GM23338 (cell line): ENCODE measurements around the gene SHISAL2A. TPM values are rescaled to one million over a fixed set of nuclear protein-coding genes. Genes with fewer than 3 reads are reported as not detected.

Experiments
- ATAC-seq: fragments of 200-7000 bp; cut with Tn5 transposase; 3 replicates; pipeline ENCODE4 v1.9.1; 2020
- DNase-seq: peaks from one replicate; pipeline ENCODE4 v3.0.0-alpha.2; 2015; ENCODE audit warnings: low spot score
- H2AFZ ChIP-seq: fragments of 200-600 bp; sonication (generic); 2 replicates; pipeline ENCODE4 v1.8.0; 2016; ENCODE audit warnings: antibody characterized with exemption, mild to moderate bottlenecking, moderate library complexity
- H3F3A ChIP-seq: fragments of 200-600 bp; sonication (generic); replicated peaks from 2 replicates; pipeline ENCODE4 v1.8.0; 2017; ENCODE audit warnings: antibody characterized with exemption, mixed run types, low read depth
- H3K27ac ChIP-seq: fragments of 200-600 bp; sonication (generic); 2 replicates; pipeline ENCODE4 v1.6.1; 2016; ENCODE audit warnings: low read depth
- H3K27me3 ChIP-seq: fragments of 200-600 bp; sonication (generic); 2 replicates; pipeline ENCODE4 v1.8.0; 2016; ENCODE audit warnings: mild to moderate bottlenecking, mixed run types, moderate library complexity; ENCODE audit not compliant: insufficient read depth
- H3K36me3 ChIP-seq: fragments of 200-600 bp; sonication (generic); 2 replicates; pipeline ENCODE4 v1.8.0; 2016; ENCODE audit warnings: mild to moderate bottlenecking; ENCODE audit not compliant: insufficient read depth
- H3K4me1 ChIP-seq: fragments of 200-600 bp; sonication (generic); 2 replicates; pipeline ENCODE4 v1.8.0; 2016; ENCODE audit warnings: mild to moderate bottlenecking, moderate library complexity; ENCODE audit not compliant: insufficient read depth
- H3K4me2 ChIP-seq: fragments of 200-600 bp; sonication (generic); 2 replicates; pipeline ENCODE4 v1.7.1; 2017; ENCODE audit warnings: mixed run types
- H3K4me3 ChIP-seq: fragments of 200-600 bp; sonication (generic); 2 replicates; pipeline ENCODE4 v1.6.1; 2016; ENCODE audit warnings: mixed run types
- H3K79me2 ChIP-seq: fragments of 200-600 bp; sonication (generic); replicated peaks from 2 replicates; pipeline ENCODE4 v1.8.0; 2017; ENCODE audit warnings: mild to moderate bottlenecking; ENCODE audit not compliant: insufficient read depth
- H3K9me2 ChIP-seq: fragments of 200-600 bp; sonication (generic); 2 replicates; pipeline ENCODE4 v1.8.0; 2017; ENCODE audit not compliant: insufficient read depth
- H4K20me1 ChIP-seq: fragments of 200-600 bp; sonication (generic); replicated peaks from 2 replicates; pipeline ENCODE4 v1.8.0; 2017; ENCODE audit warnings: mild to moderate bottlenecking; ENCODE audit not compliant: insufficient read depth
- H3K27ac Mint-ChIP-seq: 2 replicates; pipeline ENCODE4 v1.8.0; 2020; ENCODE audit warnings: inconsistent platforms, mild to moderate bottlenecking, moderate library complexity, mixed read lengths
- H3K27me3 Mint-ChIP-seq: 3 replicates; pipeline ENCODE4 v1.8.0; 2022; ENCODE audit warnings: low read depth, mild to moderate bottlenecking, moderate library complexity, mixed read lengths, inconsistent platforms; ENCODE audit not compliant: insufficient read depth, poor library complexity
- H3K36me3 Mint-ChIP-seq: 3 replicates; pipeline ENCODE4 v1.8.0; 2021; ENCODE audit warnings: low read depth, mild to moderate bottlenecking, inconsistent platforms, moderate library complexity, mixed read lengths
- H3K4me1 Mint-ChIP-seq: 3 replicates; pipeline ENCODE4 v1.8.0; 2020; ENCODE audit warnings: mild to moderate bottlenecking, inconsistent platforms, mixed read lengths
- H3K4me3 Mint-ChIP-seq: 3 replicates; pipeline ENCODE4 v1.8.0; 2021; ENCODE audit warnings: moderate library complexity, mild to moderate bottlenecking, inconsistent platforms, mixed read lengths
- H3K9me3 Mint-ChIP-seq: 3 replicates; pipeline ENCODE4 v1.8.0; 2020; ENCODE audit warnings: moderate library complexity, mild to moderate bottlenecking, inconsistent platforms, mixed read lengths
- CREB1 ChIP-seq: fragments of 250-450 bp; sonication (Bioruptor Pico); IDR thresholded peaks from 2 replicates; pipeline ENCODE4 v1.5.0; 2020; ENCODE audit warnings: low read depth, mild to moderate bottlenecking, moderate library complexity
- EZH2 ChIP-seq: fragments of 200-600 bp; sonication (generic); IDR thresholded peaks from one replicate; pipeline ENCODE4 v1.8.0; 2017; ENCODE audit warnings: antibody characterized with exemption, mild to moderate bottlenecking, low read depth; ENCODE audit not compliant: unreplicated experiment
- EZH2phosphoT487 ChIP-seq: fragments of 200-600 bp; sonication (generic); IDR thresholded peaks from one replicate; pipeline ENCODE4 v1.8.1; 2018; ENCODE audit warnings: antibody characterized with exemption; ENCODE audit not compliant: unreplicated experiment
- NANOG ChIP-seq: IDR thresholded peaks from 2 replicates; pipeline ENCODE4 v1.6.1; 2016; ENCODE audit warnings: antibody characterized with exemption, borderline replicate concordance
- POLR2AphosphoS5 ChIP-seq: IDR thresholded peaks from 2 replicates; pipeline ENCODE4 v1.6.1; 2016; ENCODE audit warnings: antibody characterized with exemption, low read depth
- ZNF114 ChIP-seq: fragments of 250-450 bp; sonication (Bioruptor Pico); IDR thresholded peaks from 2 replicates; pipeline ENCODE4 v1.5.0; 2020; ENCODE audit warnings: mild to moderate bottlenecking, moderate library complexity
- polyA plus RNA-seq: library from polyadenylated mRNA; unstranded; fragments of >200 nt; fragmentation: Nextera tagmentation; extraction: Ambion mirVana; gene quantifications from 2 replicates; pipeline ENCODE4 v1.2.1, GENCODE V29; 2016
- total RNA-seq: library from RNA; depleted of rRNA; stranded (reverse); fragments of >200 nt; shearing (Covaris generic); gene quantifications from 2 replicates; pipeline ENCODE4 v1.2.3, GENCODE V29; 2014
- TF ChIP-seq, protein P1 (sequence below): fragments of 250-450 bp; sonication (Bioruptor Pico); IDR thresholded peaks from 2 replicates; pipeline ENCODE4 v1.5.0; 2020; ENCODE audit warnings: mild to moderate bottlenecking, moderate library complexity
- TF ChIP-seq, protein P2 (sequence below): IDR thresholded peaks from 2 replicates; pipeline ENCODE4 v1.6.1; 2016; ENCODE audit warnings: antibody characterized with exemption

SHISAL2A gene
- total and polyA plus RNA-seq, 2 experiments from 2014 or later, result 0.10 to 1.2 TPM

DNA sequence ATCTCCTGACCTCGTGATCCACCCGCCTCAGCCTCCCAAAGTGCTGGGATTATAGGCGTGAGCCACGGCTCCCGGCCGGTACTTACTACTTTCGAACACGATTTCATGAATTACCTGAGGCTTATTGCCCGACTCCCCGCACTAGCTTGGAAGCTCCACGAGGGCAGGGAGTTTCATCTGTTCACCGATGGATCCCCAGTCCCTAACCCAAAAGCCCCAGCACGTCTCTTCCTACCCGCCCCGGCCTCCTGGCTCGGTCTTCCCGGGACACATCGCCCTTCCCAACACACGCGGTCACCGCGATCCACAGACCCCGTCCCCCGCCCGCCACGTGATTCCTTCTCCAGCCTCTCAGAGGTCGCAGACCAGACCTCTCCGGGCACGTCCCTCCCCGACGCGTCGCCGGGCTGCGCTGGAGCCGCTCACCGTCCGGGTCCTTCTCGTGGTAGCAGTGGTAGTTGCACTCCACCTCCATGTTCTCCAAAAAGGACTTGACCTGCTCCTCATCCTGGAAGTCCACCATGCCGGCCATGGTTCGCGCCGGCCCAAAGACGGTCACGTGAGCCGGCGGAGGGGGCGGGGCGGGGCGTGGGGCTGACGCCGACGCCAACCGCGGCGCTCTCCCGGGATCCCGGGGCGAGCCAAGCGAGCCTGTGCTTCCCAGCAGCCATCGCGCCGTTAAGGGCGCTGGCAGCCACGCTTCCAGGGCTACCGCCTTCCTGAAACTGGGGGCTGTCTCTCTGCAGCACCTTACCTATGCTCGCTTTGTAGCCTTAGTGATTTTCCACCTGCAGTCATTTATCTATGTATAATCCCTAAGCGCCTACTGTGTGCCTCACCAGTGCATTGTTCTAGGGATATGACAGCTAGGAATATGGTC, 65.1 kb downstream of the SHISAL2A start, which contains the start of gene COA7:
COA7 (minus strand) TSS at position 553 of the 880 bp plus-strand sequence; CDS start at position 532, 21 bp downstream.
- peak; percentile 73 for ATAC-seq
- peak within 1 kb of the TSS; percentile 99 for H2AFZ ChIP-seq

DNA sequence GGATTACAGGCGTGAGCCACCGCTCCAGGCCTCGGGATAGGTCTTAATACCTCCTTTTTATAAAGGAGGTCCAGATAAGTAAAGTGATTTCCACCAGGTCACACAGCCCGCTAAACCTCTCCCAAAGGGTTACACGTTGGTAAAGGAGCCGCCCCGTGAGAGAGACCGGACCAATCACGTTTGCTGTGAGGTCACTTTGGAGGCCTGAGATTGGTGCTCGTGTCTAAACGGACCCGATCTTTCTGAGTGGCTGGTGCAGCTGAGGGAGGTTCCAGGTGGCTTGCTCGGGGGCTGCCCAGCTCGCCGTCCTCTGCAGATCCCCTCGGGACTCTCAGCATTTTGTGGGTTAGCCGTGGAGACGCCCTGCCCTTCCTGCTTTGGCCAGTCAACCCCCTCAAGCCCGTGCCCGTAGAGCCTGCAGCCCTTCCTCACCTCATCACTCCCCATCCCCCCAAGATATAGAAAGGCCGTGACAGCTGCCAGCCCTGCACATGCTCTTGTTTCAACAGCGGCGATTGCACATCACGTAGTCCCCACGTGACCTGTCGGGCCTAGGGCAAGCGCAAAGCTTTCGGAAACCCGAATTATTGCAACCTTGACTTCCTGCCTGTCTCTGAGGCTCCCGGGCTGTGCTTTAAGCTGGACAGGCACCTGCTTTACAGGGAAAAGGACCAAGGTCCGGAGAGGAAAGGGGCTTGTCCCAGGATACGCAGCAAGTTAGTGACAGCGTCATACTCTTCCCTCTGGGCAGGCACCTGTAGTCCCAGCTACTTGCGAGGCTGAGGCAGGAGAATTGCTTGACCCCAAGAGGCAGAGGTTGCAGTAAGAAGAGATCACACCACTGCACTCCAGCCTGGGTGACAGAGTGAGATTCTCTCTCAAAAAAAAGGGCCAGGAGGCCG, 70.2 kb downstream of the SHISAL2A start:
- no peaks in the 10 kb centered on the region for H3K9me2 ChIP-seq
- H4K20me1 ChIP-seq, result no peaks in the 10 kb centered on the region
- H3K36me3 Mint-ChIP-seq, result no peaks in the 10 kb centered on the region
- peak overlapping the region; percentile 62 for H3K4me3 ChIP-seq
- H3K4me1 Mint-ChIP-seq, result peaks cover 9% of the 10 kb centered on the region
- H3K4me2 ChIP-seq, result peak overlapping the region; percentile 83
- no peaks in the 10 kb centered on the region for H3K79me2 ChIP-seq
- peak overlapping the region; percentile 67 for H2AFZ ChIP-seq
- H3K9me3 Mint-ChIP-seq, result peaks cover under 1% of the 10 kb centered on the region; the same call in 1 of the 3 replicates
- peaks cover 11% of the 10 kb centered on the region for H3K27me3 Mint-ChIP-seq
- ATAC-seq (peak; percentile 92), DNase-seq (peak; percentile 98)
- no peaks in the 10 kb centered on the region for H3K27me3 ChIP-seq
- H3K36me3 ChIP-seq, result no peaks in the 10 kb centered on the region
- H3K4me1 ChIP-seq, result peaks cover 11% of the 10 kb centered on the region
- no peak overlapping the region for H3K27ac ChIP-seq
- peaks cover 2% of the 10 kb centered on the region; the same call in 1 of the 2 replicates for H3F3A ChIP-seq
- H3K27ac Mint-ChIP-seq, result peak overlapping the region; percentile 66; the same call in 1 of the 2 replicates
- H3K4me3 Mint-ChIP-seq, result peak overlapping the region; percentile 86
- no peak for TF ChIP-seq EZH2
- TF ChIP-seq EZH2phosphoT487, result no peak
- no peak for TF ChIP-seq ZNF114 (CRISPR knock-in tag)
- TF ChIP-seq, protein P1, sequence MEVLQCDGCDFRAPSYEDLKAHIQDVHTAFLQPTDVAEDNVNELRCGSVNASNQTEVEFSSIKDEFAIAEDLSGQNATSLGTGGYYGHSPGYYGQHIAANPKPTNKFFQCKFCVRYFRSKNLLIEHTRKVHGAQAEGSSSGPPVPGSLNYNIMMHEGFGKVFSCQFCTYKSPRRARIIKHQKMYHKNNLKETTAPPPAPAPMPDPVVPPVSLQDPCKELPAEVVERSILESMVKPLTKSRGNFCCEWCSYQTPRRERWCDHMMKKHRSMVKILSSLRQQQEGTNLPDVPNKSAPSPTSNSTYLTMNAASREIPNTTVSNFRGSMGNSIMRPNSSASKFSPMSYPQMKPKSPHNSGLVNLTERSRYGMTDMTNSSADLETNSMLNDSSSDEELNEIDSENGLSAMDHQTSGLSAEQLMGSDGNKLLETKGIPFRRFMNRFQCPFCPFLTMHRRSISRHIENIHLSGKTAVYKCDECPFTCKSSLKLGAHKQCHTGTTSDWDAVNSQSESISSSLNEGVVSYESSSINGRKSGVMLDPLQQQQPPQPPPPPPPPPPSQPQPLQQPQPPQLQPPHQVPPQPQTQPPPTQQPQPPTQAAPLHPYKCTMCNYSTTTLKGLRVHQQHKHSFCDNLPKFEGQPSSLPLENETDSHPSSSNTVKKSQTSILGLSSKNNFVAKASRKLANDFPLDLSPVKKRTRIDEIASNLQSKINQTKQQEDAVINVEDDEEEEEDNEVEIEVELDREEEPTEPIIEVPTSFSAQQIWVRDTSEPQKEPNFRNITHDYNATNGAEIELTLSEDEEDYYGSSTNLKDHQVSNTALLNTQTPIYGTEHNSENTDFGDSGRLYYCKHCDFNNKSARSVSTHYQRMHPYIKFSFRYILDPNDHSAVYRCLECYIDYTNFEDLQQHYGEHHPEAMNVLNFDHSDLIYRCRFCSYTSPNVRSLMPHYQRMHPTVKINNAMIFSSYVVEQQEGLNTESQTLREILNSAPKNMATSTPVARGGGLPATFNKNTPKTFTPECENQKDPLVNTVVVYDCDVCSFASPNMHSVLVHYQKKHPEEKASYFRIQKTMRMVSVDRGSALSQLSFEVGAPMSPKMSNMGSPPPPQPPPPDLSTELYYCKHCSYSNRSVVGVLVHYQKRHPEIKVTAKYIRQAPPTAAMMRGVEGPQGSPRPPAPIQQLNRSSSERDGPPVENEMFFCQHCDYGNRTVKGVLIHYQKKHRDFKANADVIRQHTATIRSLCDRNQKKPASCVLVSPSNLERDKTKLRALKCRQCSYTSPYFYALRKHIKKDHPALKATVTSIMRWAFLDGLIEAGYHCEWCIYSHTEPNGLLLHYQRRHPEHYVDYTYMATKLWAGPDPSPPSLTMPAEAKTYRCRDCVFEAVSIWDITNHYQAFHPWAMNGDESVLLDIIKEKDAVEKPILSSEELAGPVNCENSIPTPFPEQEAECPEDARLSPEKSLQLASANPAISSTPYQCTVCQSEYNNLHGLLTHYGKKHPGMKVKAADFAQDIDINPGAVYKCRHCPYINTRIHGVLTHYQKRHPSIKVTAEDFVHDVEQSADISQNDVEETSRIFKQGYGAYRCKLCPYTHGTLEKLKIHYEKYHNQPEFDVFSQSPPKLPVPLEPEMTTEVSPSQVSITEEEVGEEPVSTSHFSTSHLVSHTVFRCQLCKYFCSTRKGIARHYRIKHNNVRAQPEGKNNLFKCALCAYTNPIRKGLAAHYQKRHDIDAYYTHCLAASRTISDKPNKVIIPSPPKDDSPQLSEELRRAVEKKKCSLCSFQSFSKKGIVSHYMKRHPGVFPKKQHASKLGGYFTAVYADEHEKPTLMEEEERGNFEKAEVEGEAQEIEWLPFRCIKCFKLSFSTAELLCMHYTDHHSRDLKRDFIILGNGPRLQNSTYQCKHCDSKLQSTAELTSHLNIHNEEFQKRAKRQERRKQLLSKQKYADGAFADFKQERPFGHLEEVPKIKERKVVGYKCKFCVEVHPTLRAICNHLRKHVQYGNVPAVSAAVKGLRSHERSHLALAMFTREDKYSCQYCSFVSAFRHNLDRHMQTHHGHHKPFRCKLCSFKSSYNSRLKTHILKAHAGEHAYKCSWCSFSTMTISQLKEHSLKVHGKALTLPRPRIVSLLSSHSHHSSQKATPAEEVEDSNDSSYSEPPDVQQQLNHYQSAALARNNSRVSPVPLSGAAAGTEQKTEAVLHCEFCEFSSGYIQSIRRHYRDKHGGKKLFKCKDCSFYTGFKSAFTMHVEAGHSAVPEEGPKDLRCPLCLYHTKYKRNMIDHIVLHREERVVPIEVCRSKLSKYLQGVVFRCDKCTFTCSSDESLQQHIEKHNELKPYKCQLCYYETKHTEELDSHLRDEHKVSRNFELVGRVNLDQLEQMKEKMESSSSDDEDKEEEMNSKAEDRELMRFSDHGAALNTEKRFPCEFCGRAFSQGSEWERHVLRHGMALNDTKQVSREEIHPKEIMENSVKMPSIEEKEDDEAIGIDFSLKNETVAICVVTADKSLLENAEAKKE (CRISPR knock-in tag), result no peak

More for the DNA sequence above, 65.1 kb downstream of the SHISAL2A start, which contains the start of gene COA7:
- Histone ChIP-seq H3K27me3 (no peaks in the 10 kb centered on the region), H4K20me1 (peaks cover 13% of the 10 kb centered on the region), H3F3A (0 out of 2 replicates have a peak, but pooled peaks cover 2% of the 10 kb centered on the region), H3K36me3 (0 out of 2 replicates have a peak, but pooled peaks cover 3% of the 10 kb centered on the region), H3K9me2 (no peaks in the 10 kb centered on the region), H3K27ac (peak within 1 kb of the TSS; percentile 81; the same call in 1 of the 2 replicates), H3K4me2 (peak within 1 kb of the TSS; percentile 73), H3K4me1 (peaks cover 14% of the 10 kb centered on the region), H3K4me3 (peak within 1 kb of the TSS; percentile 73), H3K79me2 (peaks cover 51% of the 10 kb centered on the region)
- TF ChIP-seq, protein P2, sequence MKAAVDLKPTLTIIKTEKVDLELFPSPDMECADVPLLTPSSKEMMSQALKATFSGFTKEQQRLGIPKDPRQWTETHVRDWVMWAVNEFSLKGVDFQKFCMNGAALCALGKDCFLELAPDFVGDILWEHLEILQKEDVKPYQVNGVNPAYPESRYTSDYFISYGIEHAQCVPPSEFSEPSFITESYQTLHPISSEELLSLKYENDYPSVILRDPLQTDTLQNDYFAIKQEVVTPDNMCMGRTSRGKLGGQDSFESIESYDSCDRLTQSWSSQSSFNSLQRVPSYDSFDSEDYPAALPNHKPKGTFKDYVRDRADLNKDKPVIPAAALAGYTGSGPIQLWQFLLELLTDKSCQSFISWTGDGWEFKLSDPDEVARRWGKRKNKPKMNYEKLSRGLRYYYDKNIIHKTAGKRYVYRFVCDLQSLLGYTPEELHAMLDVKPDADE, result peak; percentile 12; the same call in 1 of the 2 replicates
- TF ChIP-seq POLR2AphosphoS5 (peak; percentile 90), NANOG (no peak), CREB1 (CRISPR knock-in tag) (peak; percentile 66)
- peak within 1 kb of the TSS; percentile 95 for H3K4me3 Mint-ChIP-seq
- peak within 1 kb of the TSS; percentile 97 for H3K27ac Mint-ChIP-seq
- peaks cover 32% of the 10 kb centered on the region for H3K36me3 Mint-ChIP-seq
- H3K4me1 Mint-ChIP-seq, result peaks cover 11% of the 10 kb centered on the region; the same call in 1 of the 3 replicates
- H3K27me3 Mint-ChIP-seq, result peaks cover 15% of the 10 kb centered on the region
- DNase-seq, result peak; percentile 86
- H3K9me3 Mint-ChIP-seq, result peaks cover 11% of the 10 kb centered on the region; the same call in 2 of the 3 replicates
